IPS-NIHi11 (cell line): Measurements from ENCODE around the gene KRT3.

Experiments
- DNase-seq: peaks from one replicate; pipeline ENCODE4 v3.0.0; 2012; ENCODE audit warnings: mixed read lengths, low spot score

KRT3 gene

DNA sequence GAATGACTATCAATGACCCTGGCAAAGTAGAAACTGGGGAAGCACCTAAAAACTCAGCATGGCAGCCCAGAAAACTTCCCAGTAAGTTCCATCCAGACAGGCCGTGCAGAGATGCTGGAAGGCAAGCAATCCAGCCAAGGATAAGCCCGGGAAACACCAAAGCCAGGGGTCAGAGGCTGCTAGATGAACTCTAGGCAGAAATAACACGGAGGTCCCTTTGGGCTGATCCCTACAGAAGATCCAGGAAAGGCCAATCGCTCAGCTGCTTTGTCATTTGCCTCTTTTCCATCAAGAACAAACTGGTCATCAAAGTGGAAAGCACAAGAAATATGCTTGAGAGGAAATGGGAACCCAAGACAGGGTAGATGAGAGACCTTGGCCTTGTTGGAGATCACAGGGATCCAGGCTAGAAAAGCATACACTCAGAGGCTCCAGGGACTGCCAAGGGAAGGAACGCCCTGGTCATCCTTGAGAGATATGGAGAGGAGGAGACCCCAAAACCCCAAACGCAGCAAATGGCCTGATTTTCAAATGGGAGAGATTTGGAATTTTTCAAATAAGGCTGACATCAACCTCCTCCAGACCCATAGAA lies 31.7 kb upstream of the KRT3 start:
- DNase-seq, result no peak

DNA sequence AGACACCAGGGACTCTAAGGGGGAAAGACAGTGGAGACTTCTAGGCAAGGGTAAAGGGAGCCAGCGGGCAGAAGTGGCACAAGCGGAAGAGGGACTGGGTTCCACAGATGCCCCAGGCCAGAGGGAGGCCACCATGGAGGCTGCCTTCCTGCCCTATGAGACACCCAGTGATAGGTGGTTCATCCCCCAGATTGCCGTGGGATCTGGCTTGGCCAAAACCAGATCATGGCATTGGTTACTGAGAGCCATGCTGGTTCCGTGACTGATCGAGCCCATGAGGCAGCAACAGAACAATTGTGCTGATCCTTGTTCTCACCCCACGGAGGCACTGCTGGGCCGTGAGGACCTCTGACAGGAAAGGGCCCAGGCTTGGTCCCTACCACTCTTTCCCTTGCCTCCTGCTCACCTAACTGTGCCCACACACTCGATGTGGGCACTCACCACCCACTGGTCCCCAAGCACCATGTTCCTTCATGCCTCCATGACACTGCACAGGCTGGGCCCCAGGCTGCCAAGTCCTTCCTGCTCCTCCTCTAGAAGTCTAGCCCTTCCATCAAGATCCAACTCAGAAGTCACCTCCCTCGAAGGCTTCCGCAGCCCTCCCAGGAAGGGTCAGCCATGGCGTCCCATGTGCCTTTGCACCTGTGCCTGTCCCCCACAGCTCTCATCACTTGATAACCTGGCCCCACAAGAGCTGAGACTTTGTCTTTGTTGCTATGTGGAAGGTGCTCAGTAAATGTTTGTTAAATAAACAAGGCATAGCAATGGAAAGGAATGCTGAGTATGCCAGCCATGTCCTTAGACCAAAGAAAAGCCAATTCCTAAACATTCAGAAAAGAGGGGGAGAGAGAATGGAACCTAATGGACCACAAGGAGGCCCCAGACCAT lies 30.9 kb upstream of the KRT3 start:
- DNase-seq, result no peak

DNA sequence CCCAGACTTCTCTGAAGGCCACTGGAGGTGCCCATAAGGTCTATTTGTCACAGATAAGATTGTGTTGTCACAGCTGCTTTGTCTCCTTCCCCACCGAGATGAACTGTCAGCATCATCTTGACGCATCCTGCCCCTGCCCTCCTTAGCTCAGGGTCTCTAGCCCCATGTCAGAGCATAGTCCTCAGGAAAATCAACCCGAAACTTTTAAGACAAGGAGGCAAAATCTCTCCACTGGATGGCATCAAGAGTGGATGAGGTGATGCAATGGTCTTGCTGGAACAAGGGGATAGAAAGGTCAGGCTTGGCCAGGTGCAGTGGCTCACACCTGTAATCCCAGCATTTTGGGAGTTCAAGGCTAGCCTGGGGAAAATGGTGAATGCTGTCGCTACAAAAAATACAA lies 30.0 kb upstream of the KRT3 start:
- no peak for DNase-seq

DNA sequence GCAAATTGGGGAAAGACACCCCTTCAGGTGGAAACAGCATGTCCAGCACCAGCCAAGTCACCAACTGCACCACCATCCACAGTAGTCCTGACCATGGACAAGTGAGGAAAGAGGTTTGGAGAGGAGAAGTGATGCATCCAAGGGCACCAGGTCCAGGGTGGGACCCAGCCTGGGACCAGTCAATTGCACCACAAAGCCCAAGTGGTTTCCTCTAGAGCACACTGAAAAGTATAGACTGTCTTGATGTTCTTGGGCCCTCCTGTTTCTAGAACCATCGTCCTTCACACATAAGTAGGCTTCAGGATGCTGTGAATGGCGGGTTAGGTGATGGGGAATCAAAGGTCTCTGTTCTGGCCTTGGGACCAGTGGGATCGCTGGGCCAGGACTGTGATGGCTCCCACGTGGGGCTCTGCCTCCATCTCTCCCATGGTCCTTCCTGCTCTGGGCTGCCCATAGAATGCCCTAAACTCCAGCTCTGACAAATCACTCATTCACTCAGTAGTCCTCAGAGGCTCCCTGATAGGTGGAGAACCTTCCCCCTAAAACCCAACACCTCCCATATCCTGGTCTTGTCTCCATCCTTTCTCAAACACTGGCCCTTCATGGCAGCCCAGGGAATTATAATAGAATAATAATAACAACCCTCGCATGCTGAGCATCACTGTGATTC lies 29.0 kb upstream of the KRT3 start:
- no peak for DNase-seq

DNA sequence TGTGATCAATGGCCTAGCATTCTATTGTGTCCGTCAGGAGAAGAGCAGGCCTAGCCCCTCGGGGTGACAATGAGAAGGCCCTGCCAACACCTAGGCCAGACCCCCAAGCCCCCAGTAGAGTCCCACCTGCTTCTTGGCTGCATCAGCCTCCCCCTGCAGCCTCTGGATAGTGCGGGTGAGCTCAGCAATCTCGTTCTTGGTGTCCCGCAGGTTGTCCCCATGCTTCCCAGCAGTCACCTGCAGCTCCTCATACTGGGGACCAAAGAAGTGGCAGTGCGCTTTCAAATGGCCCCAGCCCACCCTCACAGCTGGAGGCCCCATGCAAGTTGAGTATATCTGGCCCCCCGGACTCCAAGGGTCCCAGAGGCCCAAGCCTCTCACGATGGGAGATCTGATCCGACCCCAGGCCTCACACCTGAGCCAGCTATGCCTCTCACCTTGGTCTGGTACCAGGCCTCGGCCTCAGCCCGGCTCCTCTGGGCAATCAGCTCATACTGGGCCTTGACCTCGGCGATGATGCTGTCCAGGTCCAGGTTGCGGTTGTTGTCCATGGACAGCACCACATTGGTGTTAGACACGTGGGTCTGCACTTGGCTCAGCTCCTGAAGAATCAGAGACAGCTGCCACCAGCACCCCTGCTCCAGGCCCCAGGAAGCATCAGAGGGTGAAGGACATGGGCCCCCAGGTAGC lies 28.0 kb upstream of the KRT3 start:
- no peak for DNase-seq

DNA sequence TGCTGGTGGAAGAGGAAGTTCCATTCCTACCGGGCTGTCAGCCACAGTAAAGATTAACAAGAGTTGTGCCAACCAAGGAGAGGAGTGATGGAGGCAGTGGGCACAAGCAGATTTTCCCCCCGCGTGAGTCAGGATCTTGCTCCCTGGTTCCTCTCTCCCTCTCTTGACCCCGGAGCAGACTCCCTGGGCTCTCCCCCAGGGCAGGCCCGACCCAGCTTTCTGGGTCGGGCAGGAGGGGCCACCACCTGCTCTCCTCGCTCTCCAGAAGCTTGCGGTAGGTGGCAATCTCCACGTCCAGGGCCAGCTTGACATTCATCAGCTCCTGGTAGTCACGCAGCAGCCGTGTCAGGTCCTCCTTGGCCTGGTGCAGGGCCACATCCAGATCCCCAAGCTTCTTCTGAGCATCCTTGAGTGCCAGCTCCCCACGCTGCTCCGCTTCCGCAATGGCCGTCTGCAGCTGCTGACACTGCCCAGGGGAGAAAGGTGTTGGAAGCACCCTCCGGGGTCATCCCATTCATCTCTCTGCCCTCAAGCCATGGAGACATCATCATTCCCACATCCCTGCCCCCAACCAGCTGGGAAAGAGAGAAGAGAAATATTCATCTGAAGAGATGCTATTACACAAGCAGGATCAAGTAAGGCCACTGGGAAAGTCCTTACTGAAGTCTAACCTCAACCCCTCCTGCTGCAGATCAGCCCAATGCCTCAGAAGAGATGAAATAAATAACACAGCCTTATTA lies 27.0 kb upstream of the KRT3 start:
- DNase-seq, result no peak

DNA sequence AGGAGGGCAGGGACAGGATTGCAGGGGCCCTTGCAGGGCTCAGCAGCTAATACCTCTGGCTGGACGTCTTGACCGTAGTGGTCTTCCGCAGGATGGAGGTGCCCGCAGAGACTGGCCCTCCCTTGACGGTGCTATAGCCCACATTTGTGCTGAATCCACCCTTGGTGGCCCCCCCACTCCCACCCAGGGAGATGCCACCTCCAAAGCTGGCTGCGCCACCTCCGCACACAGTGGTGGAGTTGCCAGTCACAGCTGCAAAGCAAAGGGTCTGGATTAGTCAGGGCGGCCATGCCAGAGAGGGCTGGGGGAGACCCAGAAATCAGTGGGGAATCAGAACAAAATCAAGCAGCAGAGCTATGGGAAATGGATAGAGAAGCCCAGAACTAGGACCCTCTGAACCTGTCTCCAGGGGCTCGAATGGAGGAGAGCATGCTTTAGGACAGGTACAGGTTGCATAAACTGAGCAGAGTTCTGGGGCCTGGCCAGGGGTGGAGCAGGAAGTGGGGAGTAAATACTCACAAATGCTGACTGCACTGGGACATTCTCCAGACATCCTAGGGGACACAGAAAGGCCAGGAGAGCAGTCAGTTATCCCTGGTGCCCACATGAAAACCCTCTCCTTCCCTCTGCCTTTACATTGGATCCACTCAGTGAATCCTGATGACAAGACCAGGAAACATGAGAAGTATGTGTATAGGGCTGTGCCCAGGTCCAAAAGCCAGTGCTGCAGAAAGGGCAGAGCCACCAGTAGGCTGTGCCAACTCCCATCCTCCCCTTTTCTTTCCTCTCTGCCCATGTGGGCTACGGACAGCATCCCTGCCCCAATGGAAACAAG lies 26.1 kb upstream of the KRT3 start:
- no peak for DNase-seq

DNA sequence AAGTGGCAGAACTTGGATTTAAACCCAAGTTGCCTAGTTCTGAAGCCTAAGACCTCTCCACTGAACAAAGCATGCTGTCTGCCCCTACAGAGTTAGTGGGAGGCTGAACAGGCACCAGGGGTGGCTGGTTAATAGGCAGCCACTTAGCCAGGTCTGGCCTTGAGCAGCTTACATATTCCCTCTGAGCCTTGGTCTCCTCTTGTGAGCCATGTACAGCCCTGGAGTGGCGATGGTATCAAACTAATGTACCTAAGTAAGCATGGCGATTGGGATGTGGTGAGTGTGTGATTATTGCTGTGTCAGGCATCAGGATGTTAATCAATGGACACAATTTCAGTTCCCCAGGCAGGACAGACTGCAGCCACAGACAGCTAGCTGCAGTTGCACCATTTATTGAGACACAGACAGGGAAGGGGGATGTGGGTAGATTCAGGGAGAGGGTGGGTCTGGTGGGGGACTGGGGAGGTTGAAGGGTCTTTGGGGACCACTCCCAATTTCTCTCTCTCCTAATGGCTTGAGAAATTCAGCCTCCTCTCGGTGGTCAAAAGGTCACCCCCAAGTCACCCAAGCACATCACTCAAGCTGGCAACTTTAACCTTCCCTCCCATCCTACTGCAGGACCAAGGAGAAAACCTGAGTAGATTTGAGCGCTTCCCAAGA lies 25.3 kb upstream of the KRT3 start:
- no peak for DNase-seq

DNA sequence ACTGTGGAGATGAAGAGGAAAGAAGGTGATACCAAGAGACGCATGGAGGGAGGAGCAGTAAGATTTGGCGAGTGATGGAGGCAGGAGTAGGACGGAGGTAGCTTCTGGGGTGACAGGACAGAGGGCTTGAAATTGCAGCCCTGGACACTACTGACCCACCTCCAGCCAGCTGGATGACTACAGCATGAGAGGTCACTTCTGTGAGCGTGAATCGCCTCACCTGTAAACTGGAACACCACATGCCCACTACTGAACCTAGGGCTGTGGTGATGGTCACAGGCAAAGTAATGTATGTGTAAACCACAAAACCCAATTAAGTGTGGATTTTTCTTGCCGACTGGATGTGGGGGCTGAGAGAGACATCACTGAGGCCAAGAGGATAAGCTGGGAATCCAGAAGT lies 24.6 kb upstream of the KRT3 start:
- no peak for DNase-seq

DNA sequence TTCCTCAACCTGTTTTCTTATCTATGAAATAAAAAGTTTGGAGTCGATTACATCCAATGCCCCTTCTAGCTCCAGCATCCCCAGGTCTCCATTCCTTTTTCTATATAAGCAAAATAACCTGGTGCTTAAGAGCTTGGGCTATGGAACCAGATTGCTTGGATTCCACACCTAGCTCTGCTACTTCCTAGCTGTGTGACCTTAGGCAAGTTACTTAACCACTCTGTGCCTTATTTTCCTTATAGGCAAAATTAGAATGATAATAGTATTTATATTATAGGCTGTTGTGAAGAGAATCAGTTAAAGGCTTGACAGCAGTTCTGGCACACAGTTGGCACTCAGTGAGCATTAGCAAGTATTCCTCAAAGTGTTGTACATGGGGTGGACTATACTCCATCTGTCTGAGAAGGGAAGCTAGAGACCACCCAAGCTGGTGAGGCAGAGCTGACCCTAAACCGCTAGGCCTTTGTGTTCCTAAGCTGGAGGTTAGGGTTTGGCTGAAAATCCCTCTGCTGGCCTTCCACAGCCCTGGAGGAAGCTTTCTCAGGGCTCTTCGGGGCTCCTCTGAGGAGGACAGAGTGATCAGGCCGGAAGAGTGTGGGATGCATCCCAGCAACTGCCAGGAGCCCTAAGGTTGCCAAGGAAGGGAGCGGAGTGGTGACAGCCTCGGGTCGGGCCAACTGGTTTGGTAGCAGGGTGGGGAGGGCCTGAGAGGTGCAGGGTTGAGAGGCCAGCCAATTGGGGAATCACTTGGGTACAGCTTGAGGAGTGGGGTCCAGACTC lies 24.0 kb upstream of the KRT3 start:
- DNase-seq, result no peak

DNA sequence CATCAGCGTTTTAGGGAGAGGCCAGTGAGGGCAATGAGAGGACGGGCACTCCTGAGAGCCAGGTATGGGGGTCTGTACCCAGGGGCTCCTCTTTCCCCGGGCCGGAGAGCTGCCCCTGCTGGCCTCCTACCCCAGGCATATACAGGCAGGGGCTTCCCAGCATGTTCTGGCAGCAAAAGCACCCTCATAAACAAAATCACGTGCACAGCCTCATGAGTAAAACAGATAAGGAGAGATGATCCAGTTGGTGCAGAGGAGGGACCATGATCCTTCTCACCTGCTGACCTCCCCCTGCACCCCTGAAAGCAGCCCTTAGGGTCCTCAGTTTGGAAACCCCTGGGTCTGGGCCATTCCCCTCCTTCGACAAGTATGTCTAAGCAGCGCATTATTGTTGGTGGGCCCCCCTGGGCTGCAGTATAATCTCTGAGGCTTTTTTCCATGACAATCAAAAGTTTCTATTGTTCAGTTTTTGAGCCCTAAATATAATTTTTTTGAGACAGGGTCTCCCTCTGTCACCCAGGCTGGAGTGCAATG lies 23.0 kb upstream of the KRT3 start:
- DNase-seq, result no peak

DNA sequence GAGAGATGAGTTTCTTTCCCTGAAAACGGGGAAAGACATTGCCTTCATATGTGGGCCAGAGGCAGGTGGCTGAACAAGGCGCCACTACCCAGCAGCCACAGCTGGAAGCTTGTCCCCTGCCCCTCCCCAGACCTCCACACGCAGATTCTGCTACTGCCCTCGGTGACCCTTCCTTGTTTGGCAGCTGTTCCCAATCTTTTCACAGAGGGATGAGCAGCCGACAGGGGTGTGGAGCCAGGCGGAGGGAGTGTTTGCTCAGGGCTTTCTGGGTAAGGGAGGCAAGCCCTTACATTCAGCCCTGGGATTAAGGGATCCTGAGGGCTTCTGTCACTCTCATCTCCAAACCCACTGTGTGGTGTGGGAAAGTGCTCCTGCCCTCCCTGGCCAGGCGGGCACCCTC lies 22.5 kb upstream of the KRT3 start:
- no peak for DNase-seq

DNA sequence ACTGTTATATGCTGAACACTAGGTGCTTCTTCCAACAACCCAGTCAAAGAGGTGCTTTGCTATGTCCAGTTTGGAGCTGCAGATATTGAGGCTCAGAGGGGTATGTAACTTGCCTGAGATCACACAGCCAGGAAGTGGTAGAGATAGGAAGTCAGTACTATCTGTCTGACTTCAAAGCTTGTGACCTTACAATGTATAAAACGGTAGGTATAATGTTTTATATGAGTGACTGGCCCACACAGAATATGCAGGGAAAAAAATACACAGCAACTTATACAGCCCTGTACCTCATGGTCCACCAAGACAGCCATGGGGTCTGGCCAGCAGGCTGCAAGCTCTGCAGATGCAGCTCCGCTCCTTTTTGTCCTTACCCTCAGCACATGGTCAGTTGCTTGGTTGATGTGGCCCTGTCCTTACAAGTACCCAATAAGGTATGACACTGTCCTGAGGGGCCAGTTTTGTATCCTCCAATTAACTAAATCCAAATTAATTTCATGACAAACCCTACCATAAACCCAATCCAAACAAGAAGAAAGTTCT lies 21.9 kb upstream of the KRT3 start:
- no peak for DNase-seq

DNA sequence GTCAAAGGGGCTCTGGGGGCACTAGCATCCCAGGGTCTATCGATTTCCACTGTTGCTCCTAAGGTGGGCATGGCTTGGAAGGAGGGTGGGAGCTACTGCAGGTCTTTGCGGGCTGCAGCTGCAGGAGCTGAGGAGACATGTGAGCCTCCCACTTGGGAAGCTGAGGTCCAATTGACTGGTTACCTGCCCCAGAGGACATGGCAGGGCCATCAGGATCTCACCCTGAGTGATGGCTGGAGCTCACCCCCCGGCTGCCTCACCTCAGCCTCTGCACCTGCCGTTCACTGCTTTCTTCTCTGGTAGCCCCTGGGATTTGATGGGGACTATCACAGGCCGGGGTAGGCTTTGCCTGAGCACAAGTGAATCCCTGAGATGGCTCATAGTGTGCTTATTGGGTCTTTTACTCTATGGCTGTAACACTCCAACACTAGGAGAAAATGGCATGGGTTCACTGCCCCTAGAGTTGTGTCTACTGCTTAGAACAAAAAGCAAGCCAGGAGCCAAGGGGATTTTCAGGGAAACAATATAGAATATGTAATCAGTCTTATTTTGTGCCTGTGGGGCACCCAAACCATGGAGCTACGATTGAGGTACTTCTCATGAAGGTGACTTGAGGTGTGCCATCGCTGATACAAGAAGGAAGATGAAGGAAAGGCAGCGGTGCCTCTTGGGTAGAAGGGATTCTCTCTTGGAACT lies 21.2 kb upstream of the KRT3 start:
- DNase-seq, result no peak

DNA sequence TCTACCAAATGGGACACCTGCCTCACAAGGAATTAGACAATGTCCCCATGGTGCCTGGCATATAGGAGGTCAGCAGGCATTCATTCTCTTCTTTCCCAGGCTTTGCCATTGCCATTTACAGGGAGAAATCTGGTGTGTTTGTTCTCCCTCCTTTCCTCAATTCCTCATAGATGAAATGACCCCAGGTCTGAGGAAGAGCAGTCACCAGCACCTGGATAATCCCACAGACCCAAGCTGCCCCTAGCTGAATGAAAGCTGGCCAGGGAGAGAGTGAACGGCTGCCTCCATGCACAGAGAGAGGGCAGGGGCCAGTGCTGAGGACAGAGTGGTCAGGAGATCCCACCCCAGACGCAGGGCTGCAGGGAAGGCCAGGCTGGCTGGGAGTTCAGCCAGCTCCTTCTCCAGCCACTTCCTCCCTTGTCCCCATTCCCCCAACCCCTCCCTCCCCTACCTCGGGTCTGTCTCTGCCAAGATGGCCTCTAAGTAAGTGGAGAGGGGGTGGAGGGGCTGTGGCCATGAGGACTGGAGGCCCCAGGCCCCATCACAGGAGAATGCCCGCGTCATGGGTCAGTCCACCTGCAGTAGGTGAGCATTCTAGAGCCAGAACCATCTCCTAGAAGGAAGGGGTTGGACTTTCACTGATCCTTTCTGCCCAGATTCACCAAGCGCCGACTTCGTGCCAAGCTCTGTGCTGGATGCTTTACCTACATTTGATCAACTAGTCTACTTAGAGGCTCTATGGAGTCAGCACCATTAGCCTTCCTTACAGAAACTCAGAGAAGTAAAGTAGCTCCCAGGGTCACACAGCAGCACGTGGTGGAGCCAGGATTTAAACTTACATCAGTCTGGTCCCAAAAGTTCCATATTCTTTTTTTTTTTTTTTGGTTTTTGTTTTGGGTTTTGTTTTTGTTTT lies 20.0 kb upstream of the KRT3 start:
- no peak for DNase-seq

DNA sequence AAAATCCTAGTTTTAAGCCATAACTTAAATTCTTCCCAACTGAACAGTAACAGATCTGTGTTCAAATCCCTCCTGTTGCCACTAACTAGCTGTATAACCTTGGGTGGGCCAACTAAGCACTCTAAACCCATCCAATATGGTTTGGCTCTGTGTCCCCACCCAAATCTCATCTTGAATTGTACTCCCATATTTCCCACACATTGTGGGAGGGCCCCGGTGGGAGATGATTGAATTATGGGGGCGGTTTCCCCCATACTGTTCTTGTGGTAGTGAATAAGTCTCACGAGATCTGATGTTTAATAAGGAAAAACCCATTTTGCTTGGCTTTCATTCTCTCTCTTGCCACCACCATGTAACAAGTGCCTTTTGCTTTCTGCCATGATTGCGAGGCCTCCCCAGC lies 19.2 kb upstream of the KRT3 start:
- DNase-seq, result no peak

DNA sequence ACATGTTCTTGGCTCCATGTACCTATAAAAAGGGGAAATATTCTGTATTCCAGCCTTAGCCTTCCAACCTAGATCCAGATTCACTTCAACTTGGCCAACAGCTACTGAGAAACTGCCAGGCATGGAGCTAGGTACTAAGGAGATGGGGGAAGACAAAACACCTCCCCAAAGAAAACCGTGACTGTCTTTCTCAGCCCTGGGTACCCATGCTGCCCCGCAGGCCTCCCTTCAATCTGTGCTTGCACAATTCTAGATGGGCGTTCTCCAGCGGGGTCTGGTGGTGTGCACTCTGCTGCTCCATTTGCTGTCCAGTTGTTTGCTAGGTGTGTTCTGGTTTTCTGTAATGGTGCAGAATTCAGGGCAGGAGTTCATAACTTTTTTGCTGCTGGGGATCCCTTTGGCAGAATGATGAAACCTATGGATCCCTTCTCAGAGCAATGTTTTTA lies 18.8 kb upstream of the KRT3 start:
- no peak for DNase-seq
